Neural crest cell (in vitro differentiated cells): ENCODE measurements around the gene CEP44. TPM values are rescaled to one million over a fixed set of nuclear protein-coding genes. Genes with fewer than 3 reads are reported as not detected.

ENCODE experiments used
- DNase-seq: peaks from one replicate; pipeline ENCODE4 v3.0.0; 2021; ENCODE audit warnings: low read depth, mixed read lengths, low spot score
- H3K27ac Mint-ChIP-seq: one replicate; pipeline ENCODE4 v1.8.0; 2021; ENCODE audit warnings: mild to moderate bottlenecking, mixed read lengths; ENCODE audit not compliant: unreplicated experiment
- H3K27me3 Mint-ChIP-seq: 2 replicates; pipeline ENCODE4 v1.8.0; 2021; ENCODE audit warnings: low read depth, mild to moderate bottlenecking, mixed read lengths
- H3K36me3 Mint-ChIP-seq: 2 replicates; pipeline ENCODE4 v1.8.0; 2021; ENCODE audit warnings: low read depth, mild to moderate bottlenecking, mixed read lengths
- H3K4me1 Mint-ChIP-seq: 2 replicates; pipeline ENCODE4 v1.8.0; 2021; ENCODE audit warnings: mixed read lengths
- H3K4me3 Mint-ChIP-seq: one replicate; pipeline ENCODE4 v1.8.0; 2021; ENCODE audit warnings: mild to moderate bottlenecking, mixed read lengths
- H3K9me3 Mint-ChIP-seq: 2 replicates; pipeline ENCODE4 v1.8.0; 2021; ENCODE audit warnings: mixed read lengths
- CTCF ChIP-seq: fragments of 200-600 bp; sonication (generic); conservative IDR thresholded peaks from 2 replicates; pipeline ENCODE4 v1.5.0; 2021; ENCODE audit warnings: antibody characterized with exemption, mild to moderate bottlenecking
- long read RNA-seq: library from polyadenylated mRNA; unstranded; transcript quantifications from one replicate; pipeline ENCODE4 v2.0.0, GENCODE V29; 2020
- total RNA-seq: library from RNA; stranded (reverse); gene quantifications from 2 replicates; pipeline ENCODE4 v1.2.1, GENCODE V29; 2021

The CEP44 gene
- total RNA-seq: 18.4 and 19.8 TPM in 2 replicates
- long read RNA-seq, full-length matches to known transcripts: 5 of 32 reads
- long read RNA-seq, partial matches to known transcripts: 14 of 32 reads
- long read RNA-seq, other reads (novel, unspliced or antisense): 13 of 32 reads

DNA sequence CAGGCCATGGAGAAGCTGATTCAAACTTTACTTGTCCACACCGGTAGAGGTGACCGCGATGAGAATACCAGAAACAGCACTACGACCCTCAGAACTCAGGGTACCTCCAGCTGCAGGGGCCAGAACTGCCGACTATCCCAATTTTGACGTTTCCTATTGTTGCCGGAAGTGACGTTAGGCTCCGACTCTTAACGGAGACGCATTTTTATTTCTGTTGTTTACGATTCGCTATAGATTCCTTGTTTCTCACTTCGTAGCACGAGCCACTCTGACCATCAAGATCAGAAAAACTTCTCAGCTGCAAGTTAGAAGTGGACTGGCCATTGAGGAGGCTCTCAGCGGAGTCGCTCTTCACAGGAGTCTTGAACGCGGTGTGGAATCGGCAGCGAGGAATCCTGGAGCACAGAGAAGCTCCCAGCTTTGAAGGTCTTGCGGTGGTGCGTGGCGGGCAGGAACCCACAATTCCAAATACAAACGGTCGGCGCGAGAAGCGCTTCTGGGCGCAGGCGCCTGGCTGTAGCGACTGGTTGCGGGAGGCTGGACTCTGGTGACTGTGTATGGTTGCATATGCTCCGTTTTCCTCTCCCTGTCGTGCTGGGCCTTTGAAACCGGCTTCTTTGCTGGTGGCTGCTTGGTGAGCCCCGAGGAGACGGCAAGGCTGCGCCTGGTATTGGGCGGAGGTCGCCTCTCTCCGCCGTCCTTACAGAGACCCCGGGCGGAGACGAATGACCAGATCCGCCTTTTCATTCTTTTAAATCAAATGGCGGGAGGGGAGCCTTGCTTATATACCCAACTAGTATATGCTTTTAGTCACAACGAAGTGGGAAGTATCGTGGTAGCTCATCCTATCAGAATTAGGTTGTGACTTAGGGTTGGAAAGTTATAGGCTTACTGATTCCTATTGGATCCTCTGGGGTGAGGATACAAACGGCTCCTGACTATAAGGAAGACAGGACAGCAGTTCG, at the start of gene CEP44, which contains the start of gene FBXO8:
Gene CEP44, plus strand, starts transcription at position 405 of the 965 bp plus-strand sequence. CDS start 15,211 bp downstream, outside the sequence.
Gene FBXO8, minus strand, starts transcription at position 161 of the 965 bp plus-strand sequence. CDS start 20,575 bp downstream, outside the sequence.
- Mint-ChIP-seq H3K4me1 (peaks cover 34% of the 10 kb centered on the region), H3K4me3 (peak within 1 kb of the TSS; percentile 100), H3K36me3 (peaks cover 2% of the 10 kb centered on the region), H3K27me3 (no peaks in the 10 kb centered on the region), H3K9me3 (peaks cover 2% of the 10 kb centered on the region), H3K27ac (peak within 1 kb of the TSS; percentile 100)
- peak; percentile 58 for DNase-seq
- no peak for TF ChIP-seq CTCF

DNA sequence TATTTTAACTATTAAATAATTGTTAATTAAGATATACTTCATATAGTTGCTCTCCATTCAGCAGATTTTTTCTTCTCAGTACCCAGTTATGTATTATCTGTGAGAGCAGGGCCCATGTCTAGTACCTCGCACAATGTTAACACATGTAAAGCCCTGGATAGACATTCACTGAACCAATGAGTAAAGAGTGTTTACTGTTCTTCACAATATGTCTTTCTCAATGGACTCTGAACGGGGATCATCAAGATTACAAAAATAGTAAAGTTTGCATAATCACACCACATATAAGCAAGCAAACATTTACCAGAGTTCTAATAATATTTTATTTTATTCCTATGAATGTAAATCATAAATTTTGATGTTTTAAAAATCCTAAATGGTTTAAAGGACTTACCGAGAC, 47.4 kb upstream of the CEP44 start:
- no peak overlapping the region for H3K27ac Mint-ChIP-seq
- no peak for TF ChIP-seq CTCF
- no peaks in the 10 kb centered on the region for H3K9me3 Mint-ChIP-seq
- H3K27me3 Mint-ChIP-seq: no peaks in the 10 kb centered on the region
- no peak for DNase-seq
- no peaks in the 10 kb centered on the region for H3K4me1 Mint-ChIP-seq
- H3K36me3 Mint-ChIP-seq: no peaks in the 10 kb centered on the region
- H3K4me3 Mint-ChIP-seq: no peak overlapping the region

DNA sequence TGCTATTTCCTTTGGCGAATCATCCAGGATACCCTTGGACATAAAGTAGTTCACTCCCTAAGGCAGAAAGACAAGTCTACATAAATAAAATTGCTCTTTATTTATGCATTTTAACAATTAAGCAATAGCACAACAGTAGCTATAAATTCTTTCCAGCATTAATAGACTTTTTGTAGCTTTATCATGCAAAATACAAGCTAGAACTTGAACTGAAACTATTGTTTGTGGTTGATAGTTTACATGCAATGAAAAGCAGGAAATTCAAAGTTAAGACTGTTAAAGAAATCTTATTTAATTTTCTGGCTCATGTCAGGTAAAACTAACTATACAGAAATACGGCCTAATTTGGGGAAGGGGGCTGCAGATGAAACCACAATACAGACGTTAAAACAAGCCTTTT, 42.5 kb upstream of the CEP44 start:
- Mint-ChIP-seq H3K36me3 (no peaks in the 10 kb centered on the region), H3K9me3 (no peaks in the 10 kb centered on the region), H3K27ac (peak overlapping the region; percentile 12), H3K4me1 (no peaks in the 10 kb centered on the region), H3K27me3 (no peaks in the 10 kb centered on the region), H3K4me3 (no peak overlapping the region)
- DNase-seq: no peak
- no peak for TF ChIP-seq CTCF

DNA sequence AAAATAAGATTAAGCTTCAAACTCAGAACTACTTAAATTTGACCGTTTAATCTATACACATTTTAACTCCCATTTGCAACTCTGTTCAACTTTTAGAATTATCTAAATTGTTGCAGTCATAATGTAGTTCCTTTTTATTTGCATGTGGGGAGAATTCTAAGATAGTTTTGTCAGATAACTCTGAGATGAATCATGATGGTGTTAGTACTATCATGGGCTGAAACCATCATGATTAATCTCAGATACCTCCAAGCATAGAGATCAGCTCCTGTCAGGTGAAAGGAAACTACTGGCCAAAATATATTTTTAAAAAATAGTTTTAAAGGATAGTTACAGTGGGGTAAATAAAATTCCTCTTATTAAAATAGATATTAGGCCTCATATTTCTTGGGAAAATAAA, 39.3 kb upstream of the CEP44 start:
- Mint-ChIP-seq H3K36me3 (no peaks in the 10 kb centered on the region), H3K9me3 (no peaks in the 10 kb centered on the region), H3K27ac (no peak overlapping the region), H3K4me3 (no peak overlapping the region), H3K27me3 (no peaks in the 10 kb centered on the region), H3K4me1 (peaks cover 6% of the 10 kb centered on the region)
- TF ChIP-seq CTCF: no peak
- no peak for DNase-seq

DNA sequence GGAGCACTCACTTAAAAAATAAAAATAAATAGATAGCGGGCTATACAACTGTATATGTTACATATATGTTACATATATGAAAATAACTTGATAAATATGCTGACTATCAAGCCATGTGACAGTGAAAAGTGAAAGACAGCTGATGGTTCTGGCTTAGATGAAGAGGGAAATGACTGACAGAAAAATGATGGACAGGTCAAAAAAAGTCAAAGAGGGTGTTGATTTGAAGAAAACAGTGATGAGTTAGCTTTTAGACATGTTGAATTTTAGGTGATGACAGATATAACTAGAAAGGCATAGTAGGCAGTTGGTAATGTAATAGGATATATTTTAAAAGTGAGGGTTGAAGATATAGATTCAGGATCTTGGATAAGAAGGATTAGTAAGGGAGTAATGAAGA, 38.0 kb upstream of the CEP44 start:
- Mint-ChIP-seq H3K4me1 (peaks cover 6% of the 10 kb centered on the region), H3K36me3 (no peaks in the 10 kb centered on the region), H3K9me3 (no peaks in the 10 kb centered on the region), H3K4me3 (no peak overlapping the region), H3K27ac (no peak overlapping the region), H3K27me3 (no peaks in the 10 kb centered on the region)
- TF ChIP-seq CTCF: no peak
- DNase-seq: no peak
